HG03469 (cell line): Measurements from ENCODE around the gene FOXRED2.
"Not testable (repeated sequence)": the region's sequence is repeated elsewhere in the genome, so short reads cannot be mapped to it uniquely, and the experiment has no call there.

Source experiments
- ATAC-seq: cut with Tn5 transposase; IDR thresholded peaks from one replicate; pipeline ENCODE4 v1.9.1; 2021; ENCODE audit warnings: mild to moderate bottlenecking, moderate library complexity, moderate number of reproducible peaks; ENCODE audit not compliant: unreplicated experiment

The FOXRED2 gene

GRCh38 chr22:36506637-36507517 lies at the start of gene FOXRED2:
Gene FOXRED2, minus strand, starts transcription at chr22:36507040. Its CDS starts 618 bp downstream, at chr22:36506422.
- peak; percentile 45 for ATAC-seq

GRCh38 chr22:36554098-36554497 lies 47.3 kb upstream of the FOXRED2 start:
- ATAC-seq, result no peak

- ATAC-seq, result no peak
Measured at GRCh38 chr22:36552289-36552688, 45.4 kb upstream of the FOXRED2 start.

- no peak for ATAC-seq
Measured at GRCh38 chr22:36550701-36551495, 44.1 kb upstream of the FOXRED2 start.

GRCh38 chr22:36549033-36549432 lies 42.2 kb upstream of the FOXRED2 start:
- ATAC-seq, result no peak

GRCh38 chr22:36548606-36549005 lies 41.8 kb upstream of the FOXRED2 start:
- ATAC-seq, result no peak

- no peak for ATAC-seq
Measured at GRCh38 chr22:36546932-36547331, 40.1 kb upstream of the FOXRED2 start.

GRCh38 chr22:36546092-36546804 lies 39.4 kb upstream of the FOXRED2 start:
- ATAC-seq, result no peak

GRCh38 chr22:36544107-36544620 lies 37.3 kb upstream of the FOXRED2 start:
- no peak for ATAC-seq

- ATAC-seq, result no peak
Measured at GRCh38 chr22:36541831-36542411, 35.1 kb upstream of the FOXRED2 start.

- no peak for ATAC-seq
Measured at GRCh38 chr22:36540867-36541642, 34.2 kb upstream of the FOXRED2 start.

GRCh38 chr22:36538529-36538928 lies 31.7 kb upstream of the FOXRED2 start:
- ATAC-seq, result no peak

- ATAC-seq, result no peak
Measured at GRCh38 chr22:36536717-36537116, 29.9 kb upstream of the FOXRED2 start.

GRCh38 chr22:36533320-36533719 lies 26.5 kb upstream of the FOXRED2 start:
- not testable (repeated sequence) for ATAC-seq

- ATAC-seq, result no peak
Measured at GRCh38 chr22:36532466-36532865, 25.6 kb upstream of the FOXRED2 start.

- peak; percentile 78 for ATAC-seq
Measured at GRCh38 chr22:36528795-36529751, 22.2 kb upstream of the FOXRED2 start, which contains the start of gene EIF3D. Gene EIF3D, minus strand, starts transcription at chr22:36529166. Its CDS starts 3,045 bp downstream, at chr22:36526121.

GRCh38 chr22:36528341-36528740 lies 21.5 kb upstream of the FOXRED2 start:
- ATAC-seq, result no peak

- ATAC-seq, result no peak
Measured at GRCh38 chr22:36522662-36523061, 15.8 kb upstream of the FOXRED2 start.

- no peak for ATAC-seq
Measured at GRCh38 chr22:36520423-36520822, 13.6 kb upstream of the FOXRED2 start.
